HCT116 (cell line): Measurements from ENCODE around the gene GPR108. TPM values are rescaled to one million over a fixed set of nuclear protein-coding genes. Genes with fewer than 3 reads are reported as not detected.

ENCODE experiments used
- ATAC-seq: fragments of 200-7000 bp; cut with Tn5 transposase; 2 replicates; pipeline ENCODE4 v1.9.1; 2020; ENCODE audit warnings: mild to moderate bottlenecking, moderate library complexity
- BruUV-seq: library from RNA; stranded (reverse); fragments of 400-500 nt; replicated peaks from 2 replicates; lab custom pipeline; 2021; lab: Mats Ljungman, UMichigan
- CTCF ChIA-PET: fragments of 300-600 bp; sonication (Branson Sonifier 250); formaldehyde crosslinking; loops from one replicate; lab custom pipeline; 2021; ENCODE audit warnings: antibody characterized with exemption; lab: Charles Lee
- POLR2A ChIA-PET: fragments of 300-600, 350-600 bp; sonication (Branson Sonifier 250); formaldehyde crosslinking; loops from one replicate; lab custom pipeline; 2021; ENCODE audit warnings: antibody characterized with exemption; lab: Charles Lee
- RAD21 ChIA-PET, 2 experiments: fragments of 300-600 bp; sonication (Branson Sonifier 250); formaldehyde crosslinking; loops; one replicate each; lab custom pipeline; 2023; ENCODE audit warnings: low total read pairs in 2 of 2; ENCODE audit not compliant: uncharacterized antibody in 2 of 2, unreplicated experiment in 2 of 2, low non-redundant PET in 1 of 2; lab: Charles Lee
- DNase-seq: peaks from one replicate; pipeline ENCODE4 v3.0.0-alpha.2; 2010; ENCODE audit warnings: low read depth, low spot score
- H2AFZ ChIP-seq: fragments of 200-600 bp; shearing (Covaris generic), sonication (generic); 2 replicates; pipeline ENCODE4 v1.6.1; 2017; ENCODE audit warnings: low read depth, mixed run types, mixed read lengths, antibody characterized with exemption, low read length; ENCODE audit not compliant: poor library complexity, severe bottlenecking
- H3K27ac ChIP-seq: 2 replicates; pipeline ENCODE4 v1.5.1; 2012; ENCODE audit warnings: low read depth, low read length
- H3K27me3 ChIP-seq: fragments of 200-600 bp; sonication (generic); 2 replicates; pipeline ENCODE4 v1.6.1; 2016; ENCODE audit warnings: mixed run types, low read length, mixed read lengths; ENCODE audit not compliant: insufficient read depth
- H3K36me3 ChIP-seq, 2 experiments: fragments of 200-500 bp in 1 of 2; fragments of 200-600 bp in 1 of 2; sonication (Bioruptor generic) in 1 of 2; sonication (generic) in 1 of 2; 2 replicates each; pipeline versions ENCODE4 v1.5.1 to v1.6.1; 2014 to 2016; ENCODE audit warnings: low read length in 2 of 2, inconsistent platforms in 1 of 2, mixed read lengths in 1 of 2, mixed run types in 1 of 2; ENCODE audit not compliant: insufficient read depth in 2 of 2, control insufficient read depth in 1 of 2
- H3K4me1 ChIP-seq, 2 experiments: fragments of 200-600 bp in 1 of 2; sonication (generic) in 1 of 2; 2 replicates each; pipeline versions ENCODE4 v1.5.1 to v1.6.1; 2012 to 2017; ENCODE audit warnings: low read length in 2 of 2, inconsistent platforms in 1 of 2, mild to moderate bottlenecking in 1 of 2, mixed read lengths in 1 of 2, mixed run types in 1 of 2, moderate library complexity in 1 of 2; ENCODE audit not compliant: insufficient read depth in 2 of 2, control insufficient read depth in 1 of 2
- H3K4me2 ChIP-seq: fragments of 200-600 bp; sonication (generic); 2 replicates; pipeline ENCODE4 v1.6.1; 2017; ENCODE audit warnings: mixed run types, low read length, mixed read lengths
- H3K4me3 ChIP-seq, 2 experiments: fragments of 200-600 bp in 1 of 2; sonication (generic) in 1 of 2; replicated peaks in 1 of 2; 2 replicates each; pipeline ENCODE4 v1.5.1; 2011 to 2016; ENCODE audit warnings: low read length in 2 of 2, control low read depth in 1 of 2, low read depth in 1 of 2, mild to moderate bottlenecking in 1 of 2, mixed read lengths in 1 of 2, mixed run types in 1 of 2
- H3K79me2 ChIP-seq: fragments of 200-600 bp; sonication (generic); 2 replicates; pipeline ENCODE4 v1.6.1; 2017; ENCODE audit warnings: mild to moderate bottlenecking, mixed run types, low read length, moderate library complexity, mixed read lengths; ENCODE audit not compliant: insufficient read depth
- H3K9ac ChIP-seq: fragments of 200-600 bp; sonication (generic); 2 replicates; pipeline ENCODE4 v1.6.1; 2016; ENCODE audit warnings: low read length, mixed read lengths
- H3K9me2 ChIP-seq: fragments of 200-600 bp; sonication (generic), shearing (Covaris generic); 2 replicates; pipeline ENCODE4 v1.6.1; 2017; ENCODE audit warnings: mixed run types, mild to moderate bottlenecking, moderate library complexity; ENCODE audit not compliant: insufficient read depth
- H3K9me3 ChIP-seq, 2 experiments: fragments of 200-500 bp in 1 of 2; fragments of 200-600 bp in 1 of 2; sonication (Bioruptor generic) in 1 of 2; sonication (generic) in 1 of 2; 2 replicates each; pipeline ENCODE4 v1.6.1; 2014 to 2017; ENCODE audit warnings: low read length in 2 of 2, mixed read lengths in 2 of 2, inconsistent platforms in 1 of 2, low read depth in 1 of 2, mild to moderate bottlenecking in 1 of 2, mixed run types in 1 of 2, moderate library complexity in 1 of 2; ENCODE audit not compliant: control insufficient read depth in 1 of 2, insufficient read depth in 1 of 2
- H4K20me1 ChIP-seq: fragments of 200-600 bp; sonication (generic), shearing (Covaris generic); 2 replicates; pipeline ENCODE4 v1.6.1; 2017; ENCODE audit warnings: mixed run types, mild to moderate bottlenecking, moderate library complexity; ENCODE audit not compliant: insufficient read depth
- ATF3 ChIP-seq: IDR thresholded peaks from 2 replicates; pipeline ENCODE4 v1.6.1; 2012
- CBX3 ChIP-seq: IDR thresholded peaks from 2 replicates; pipeline ENCODE4 v1.6.1; 2012; ENCODE audit warnings: low read depth
- FOSL1 ChIP-seq: IDR thresholded peaks from 2 replicates; pipeline ENCODE4 v1.6.1; 2012; ENCODE audit warnings: low read depth
- JUND ChIP-seq: IDR thresholded peaks from 2 replicates; pipeline ENCODE4 v1.6.1; 2012
- POLR2A ChIP-seq: IDR thresholded peaks from 2 replicates; pipeline ENCODE4 v1.7.0; 2011; ENCODE audit warnings: borderline replicate concordance; ENCODE audit not compliant: insufficient read depth, insufficient read length; ENCODE audit errors: extremely low read depth
- POLR2AphosphoS5 ChIP-seq: IDR thresholded peaks from 2 replicates; pipeline ENCODE4 v1.6.1; 2011; ENCODE audit warnings: mild to moderate bottlenecking, low read depth, low read length, moderate library complexity
- RAD21 ChIP-seq: IDR thresholded peaks from 2 replicates; pipeline ENCODE4 v1.6.1; 2012; ENCODE audit warnings: low read depth, mild to moderate bottlenecking
- SP1 ChIP-seq: IDR thresholded peaks from 2 replicates; pipeline ENCODE4 v1.6.1; 2012; ENCODE audit warnings: low read depth
- SRF ChIP-seq: IDR thresholded peaks from 2 replicates; pipeline ENCODE4 v1.6.1; 2012; ENCODE audit warnings: low read depth
- ZBTB33 ChIP-seq: IDR thresholded peaks from 2 replicates; pipeline ENCODE4 v1.6.1; 2011; ENCODE audit warnings: mild to moderate bottlenecking, low read length, moderate library complexity; ENCODE audit not compliant: insufficient replicate concordance; ENCODE audit errors: extremely low read depth
- ZFX ChIP-seq: fragments of 450-650 bp; IDR thresholded peaks from 2 replicates; pipeline ENCODE4 v1.6.1; 2017
- ZNF274 ChIP-seq: fragments of 200-500 bp; sonication (Bioruptor generic); IDR thresholded peaks from 2 replicates; pipeline ENCODE4 v1.6.1; 2014; ENCODE audit warnings: mild to moderate bottlenecking, low read depth, low read length, inconsistent platforms
- intact Hi-C: fragments of 100-400 bp; cut with micrococcal nuclease; formaldehyde crosslinking; loops from 2 replicates; pipeline ENCODE4 v1.10.0; 2022
- total RNA-seq: library from RNA; stranded (reverse); gene quantifications from one replicate; pipeline ENCODE4 v1.2.1, GENCODE V29; 2021; ENCODE audit not compliant: unreplicated experiment

The GPR108 gene
- total RNA-seq, 1 experiment from 2014 or later = 75.0 TPM

GRCh38 chr19:6713773-6714692 lies 23.3 kb downstream of the GPR108 start:
- TF ChIP-seq JUND (no peak), SP1 (no peak), SRF (no peak), ZNF274 (no peak), FOSL1 (no peak)
- H2AFZ ChIP-seq = no peak overlapping the region
- RAD21 ChIA-PET = no interaction called here
- CTCF ChIA-PET = no interaction called here
- DNase-seq (no peak), ATAC-seq (no peak)
- H3K9me2 ChIP-seq = no peaks in the 10 kb centered on the region
- H3K79me2 ChIP-seq = no peaks in the 10 kb centered on the region
- no peaks in the 10 kb centered on the region; the same call in 1 of the 2 replicates for H3K27me3 ChIP-seq
- H3K9ac ChIP-seq = no peak overlapping the region
- H3K4me2 ChIP-seq = no peak overlapping the region
- intact Hi-C loops = no loop called here
- no peaks in the 10 kb centered on the region for H3K9me3 ChIP-seq
- no TSS peak for BruUV-seq
- H3K4me1 ChIP-seq = peaks cover 2 to 14% of the 10 kb centered on the region in 2 experiments; a peak in 2 of 4 replicates
- no peak overlapping the region for H3K4me3 ChIP-seq
- POLR2A ChIA-PET = no interaction called here
- no peaks in the 10 kb centered on the region for H3K36me3 ChIP-seq
- no peak overlapping the region for H3K27ac ChIP-seq
- no peaks in the 10 kb centered on the region for H4K20me1 ChIP-seq

GRCh38 chr19:6712692-6713670 lies 24.4 kb downstream of the GPR108 start:
- DNase-seq (no peak), ATAC-seq (no peak)
- Histone ChIP-seq H3K4me2 (no peak overlapping the region), H3K36me3 (no peaks in the 10 kb centered on the region), H3K9me2 (no peaks in the 10 kb centered on the region), H4K20me1 (no peaks in the 10 kb centered on the region), H2AFZ (no peak overlapping the region), H3K4me1 (peaks cover 0 to 8% of the 10 kb centered on the region in 2 experiments; a peak in 1 of 4 replicates), H3K27me3 (no peaks in the 10 kb centered on the region; the same call in 1 of the 2 replicates), H3K4me3 (no peak overlapping the region), H3K9me3 (no peaks in the 10 kb centered on the region), H3K79me2 (no peaks in the 10 kb centered on the region), H3K27ac (no peak overlapping the region), H3K9ac (no peak overlapping the region)
- BruUV-seq = no TSS peak
- ChIA-PET CTCF (no interaction called here), RAD21 (no interaction called here), POLR2A (no interaction called here)
- intact Hi-C loops = no loop called here
- TF ChIP-seq ZFX (no peak), FOSL1 (no peak), SP1 (no peak), ZBTB33 (no peak), RAD21 (no peak), ATF3 (no peak), SRF (no peak), POLR2AphosphoS5 (no peak), POLR2A (no peak), CBX3 (no peak)
